NT2/D1 (cell line): Measurements from ENCODE around the gene ZNF597.

Experiments
- SUZ12 ChIP-seq: IDR thresholded peaks from 2 replicates; pipeline ENCODE4 v1.6.1; 2011; ENCODE audit not compliant: insufficient read length, insufficient read depth; ENCODE audit errors: extremely low read depth
- YY1 ChIP-seq: IDR thresholded peaks from 2 replicates; pipeline ENCODE4 v1.6.1; 2011; ENCODE audit not compliant: insufficient read length, insufficient read depth

DNA sequence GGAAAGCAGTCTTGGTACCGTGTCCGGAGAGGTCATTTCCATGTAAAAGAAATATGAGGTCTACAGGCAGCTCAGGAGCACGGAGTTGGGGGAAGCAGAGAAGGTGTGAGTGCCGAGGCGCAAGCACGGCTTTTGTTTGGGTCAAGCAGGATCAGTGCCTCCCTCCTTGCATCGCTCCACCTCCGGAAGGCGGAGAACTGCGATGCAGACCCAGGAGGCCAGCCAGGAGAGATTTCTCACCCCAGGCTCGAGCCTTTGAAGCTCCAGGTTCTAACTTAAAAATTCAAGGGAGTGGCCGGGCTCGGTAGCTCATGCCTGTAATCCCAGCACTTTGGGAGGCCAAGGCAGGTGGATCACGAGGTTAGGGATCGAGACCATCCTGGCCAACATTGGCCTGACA is 25.2 kb upstream of the ZNF597 start:
- TF ChIP-seq YY1 (no peak), SUZ12 (no peak)
